Activated CD4-positive, alpha-beta T cell treated with anti-CD3 and anti-CD28 coated beads, Interleukin-2, amount 50 U/mL, for 16 hours (primary cell): Measurements from ENCODE around the gene TDRD3.

Experiments used
- DNase-seq: peaks from one replicate; pipeline ENCODE4 v3.0.0-alpha.2; 2020

Gene TDRD3

DNA sequence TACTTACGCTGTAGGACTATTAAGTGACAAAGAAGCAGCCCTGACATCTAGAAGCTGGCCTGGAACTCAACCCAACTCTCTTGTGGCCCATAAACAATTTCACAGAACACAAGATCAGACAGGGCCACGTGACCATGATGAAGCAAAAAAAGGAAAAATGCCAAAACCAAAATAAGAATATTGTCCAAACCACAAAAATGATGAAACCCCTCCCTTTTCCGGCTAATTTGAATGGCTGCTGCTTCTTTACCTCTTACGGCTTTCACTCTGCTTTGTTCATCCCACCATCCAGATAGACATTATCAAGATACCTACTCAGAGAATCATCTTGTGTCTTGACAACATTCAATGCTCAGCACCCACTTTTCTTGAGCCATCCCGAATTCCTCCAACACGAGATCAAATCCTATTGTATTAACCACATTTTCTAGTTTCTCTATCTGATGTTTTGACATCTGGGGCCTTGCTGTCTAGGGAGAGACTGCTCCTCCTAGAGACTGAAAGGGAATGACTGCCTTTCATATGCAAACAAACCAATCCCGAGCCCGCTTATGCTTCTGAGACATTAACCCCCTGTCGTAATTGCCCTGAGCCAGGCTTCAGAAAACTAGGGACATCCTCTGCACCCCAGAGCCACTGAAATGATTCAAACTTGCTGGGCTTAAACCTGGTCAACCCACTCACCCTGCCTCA is 186.3 kb downstream of the TDRD3 start:
- DNase-seq = no peak

DNA sequence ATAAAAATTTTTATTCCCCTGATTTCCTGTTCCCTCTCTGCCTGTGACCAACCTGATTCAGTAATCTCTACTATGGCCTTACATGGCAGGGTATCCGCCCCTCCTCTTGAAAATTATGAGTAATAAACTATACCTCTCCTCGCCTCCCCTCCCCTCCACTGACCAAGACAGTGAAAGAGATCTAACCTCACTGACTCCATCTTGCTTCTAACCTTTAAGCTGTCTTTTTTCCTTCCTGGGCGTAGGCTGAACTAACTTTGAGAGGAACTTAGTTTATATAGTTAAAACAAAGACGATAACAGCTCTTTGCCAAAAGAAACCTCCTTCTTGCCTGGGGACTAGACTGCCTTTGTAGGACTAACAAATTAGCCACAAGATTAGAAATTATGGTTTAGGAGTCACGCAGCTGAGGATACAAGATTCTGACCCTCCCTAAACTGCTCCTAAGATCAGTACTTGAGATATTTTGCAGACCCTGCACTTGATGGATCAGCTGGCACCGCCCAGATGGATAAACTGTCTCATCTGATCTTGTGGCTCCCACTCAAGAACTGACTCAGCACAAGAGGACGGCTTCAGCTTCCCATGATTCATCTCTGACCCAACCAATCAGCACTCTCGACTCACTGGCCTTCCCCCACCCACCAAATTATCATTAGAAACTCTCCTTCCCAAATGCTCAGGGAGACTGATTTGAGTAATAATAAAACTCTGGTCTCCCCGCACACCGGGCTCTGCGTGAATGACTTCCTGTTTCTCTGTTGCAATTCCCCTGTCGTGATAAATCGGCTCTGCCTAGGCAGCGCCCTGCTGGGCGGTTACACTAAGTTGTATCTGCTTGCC is 187.1 kb downstream of the TDRD3 start:
- peak; percentile 43 for DNase-seq

DNA sequence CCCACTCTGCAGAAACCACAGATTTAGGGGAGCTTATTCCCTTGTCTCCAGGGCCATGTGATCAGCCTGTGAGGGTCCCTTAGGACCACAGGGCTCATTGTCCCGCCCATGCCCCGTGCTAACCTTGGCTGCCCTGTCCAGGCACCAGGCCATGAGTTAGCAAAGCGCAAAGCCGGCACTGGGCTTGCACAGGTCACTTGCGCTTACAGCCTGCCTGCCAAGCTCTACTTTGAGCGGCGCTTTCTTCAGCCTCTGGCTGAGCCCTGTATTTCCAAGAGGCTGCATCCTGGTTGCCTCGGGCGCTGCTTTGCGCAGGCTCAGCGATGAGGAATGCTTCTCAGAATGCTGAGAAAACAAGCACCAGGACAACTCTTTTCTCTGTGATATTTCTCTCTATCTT is 188.0 kb downstream of the TDRD3 start:
- DNase-seq = no peak

DNA sequence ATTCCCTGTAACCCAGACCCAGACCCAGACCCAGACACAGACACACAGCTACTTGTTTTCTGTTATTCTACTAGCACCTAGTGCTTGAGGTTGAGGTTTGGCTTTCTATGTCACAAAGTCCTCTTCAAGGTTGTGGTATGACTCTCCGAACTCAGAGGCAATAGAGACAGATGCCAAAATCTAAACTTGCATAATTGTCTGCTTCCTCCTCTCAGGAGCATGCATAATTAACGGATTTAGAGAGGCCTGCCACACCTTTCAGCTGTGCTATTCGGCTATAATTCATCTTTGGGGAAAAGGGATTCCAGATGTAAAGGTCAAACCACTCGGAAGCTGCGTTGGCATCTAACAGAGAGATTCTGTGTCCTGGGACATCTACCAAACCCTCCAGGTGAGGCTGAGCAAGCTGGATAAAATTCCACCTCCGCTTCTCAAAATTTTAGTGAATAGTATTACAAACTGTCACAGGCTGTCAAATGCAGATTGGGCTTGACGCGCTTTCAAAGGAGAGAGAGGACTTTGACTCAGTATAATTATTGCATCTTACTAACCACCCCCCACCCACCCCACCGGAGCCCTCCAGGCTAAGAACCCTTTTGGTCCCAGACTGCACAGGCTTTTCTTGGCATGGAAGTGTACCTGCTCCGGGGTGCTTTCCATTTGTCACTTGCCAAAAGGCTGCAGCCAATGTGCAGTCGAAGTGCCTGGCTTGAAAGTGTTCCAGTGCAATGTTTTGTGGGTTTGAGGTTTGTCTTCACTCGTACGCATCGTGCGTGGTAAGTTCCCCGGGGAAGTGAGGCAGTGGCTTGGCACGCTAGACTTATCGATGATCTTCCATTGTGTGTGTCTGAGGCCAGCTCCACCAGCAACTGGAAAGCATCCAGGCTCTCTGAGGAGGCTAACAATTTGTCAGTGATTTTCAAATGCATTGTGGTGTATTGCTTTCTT is 194.1 kb downstream of the TDRD3 start:
- no peak for DNase-seq

DNA sequence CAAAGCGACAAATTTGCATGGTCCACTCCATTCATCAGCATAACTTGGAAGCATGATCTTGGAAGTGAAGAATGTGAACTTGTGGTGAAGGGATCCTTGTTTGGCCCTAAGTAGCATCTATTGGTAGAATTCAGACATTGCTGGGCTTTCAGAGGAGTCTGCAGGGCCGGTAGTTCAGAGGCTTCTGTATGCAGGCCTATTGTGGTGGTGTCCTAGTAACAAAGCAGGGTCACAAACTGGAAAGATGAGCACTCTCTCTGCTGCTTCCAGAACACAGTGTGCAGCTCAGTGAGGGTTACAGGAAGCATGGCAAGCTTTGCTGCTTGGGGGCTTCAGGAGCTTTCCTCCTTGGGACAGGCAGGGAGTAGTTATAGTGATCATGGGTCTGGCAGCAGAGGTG is 206.0 kb downstream of the TDRD3 start:
- DNase-seq = no peak

DNA sequence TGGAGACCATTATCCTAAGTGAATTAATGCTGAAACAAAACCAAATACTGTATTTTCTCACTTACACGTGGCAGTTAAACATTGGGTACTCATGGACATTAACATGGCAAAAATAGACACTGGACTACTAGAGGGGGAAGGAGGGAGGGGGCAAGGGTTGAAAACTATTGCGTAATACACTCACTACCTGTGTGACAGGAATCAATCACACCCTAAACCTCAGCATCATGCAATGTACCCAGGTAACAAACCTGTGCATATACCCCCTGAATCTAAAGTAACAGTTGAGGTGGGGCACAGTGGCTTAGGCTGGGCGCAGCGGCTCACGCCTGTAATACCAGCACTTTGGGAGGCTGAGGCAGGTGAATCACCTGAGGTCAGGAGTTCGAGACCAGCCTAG is 207.0 kb downstream of the TDRD3 start:
- no peak for DNase-seq

DNA sequence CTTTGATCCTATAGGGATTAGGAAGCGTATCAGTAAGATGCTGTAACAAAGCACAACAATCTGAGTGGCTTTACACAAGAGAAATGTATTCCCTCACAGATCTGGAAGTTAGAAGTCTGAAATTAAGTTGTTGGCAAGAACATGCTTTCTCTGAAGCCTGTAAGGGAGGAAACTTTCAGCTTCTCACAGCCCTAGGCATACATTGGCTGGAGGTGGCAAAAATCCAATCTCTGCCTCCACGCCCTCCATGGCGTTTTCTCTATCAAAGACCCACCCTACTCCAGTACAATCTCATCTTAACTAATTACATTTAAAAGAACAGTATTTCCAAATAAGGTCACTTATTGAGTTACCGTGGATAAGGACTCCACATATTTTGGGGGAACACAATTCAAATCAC is 211.9 kb downstream of the TDRD3 start:
- no peak for DNase-seq

DNA sequence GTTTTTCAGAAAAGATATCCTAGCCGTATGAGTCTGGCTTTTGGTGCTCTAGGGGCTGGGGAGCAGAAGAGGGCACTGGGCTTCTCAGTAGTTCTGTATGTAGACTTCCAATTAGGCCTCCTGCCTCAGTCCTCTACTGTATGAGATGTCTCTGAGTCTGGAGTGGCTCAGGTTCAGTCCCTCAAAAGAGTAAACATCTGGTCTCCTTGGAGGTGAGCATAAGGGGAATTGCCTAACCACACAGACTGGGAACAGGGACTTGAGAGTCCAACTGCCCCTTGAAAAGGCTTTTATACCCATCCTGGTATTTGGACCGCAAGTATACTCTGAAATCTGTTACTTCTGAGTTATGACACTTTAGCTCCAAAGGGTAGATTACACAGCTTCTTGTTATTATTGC is 214.5 kb downstream of the TDRD3 start:
- DNase-seq = no peak

DNA sequence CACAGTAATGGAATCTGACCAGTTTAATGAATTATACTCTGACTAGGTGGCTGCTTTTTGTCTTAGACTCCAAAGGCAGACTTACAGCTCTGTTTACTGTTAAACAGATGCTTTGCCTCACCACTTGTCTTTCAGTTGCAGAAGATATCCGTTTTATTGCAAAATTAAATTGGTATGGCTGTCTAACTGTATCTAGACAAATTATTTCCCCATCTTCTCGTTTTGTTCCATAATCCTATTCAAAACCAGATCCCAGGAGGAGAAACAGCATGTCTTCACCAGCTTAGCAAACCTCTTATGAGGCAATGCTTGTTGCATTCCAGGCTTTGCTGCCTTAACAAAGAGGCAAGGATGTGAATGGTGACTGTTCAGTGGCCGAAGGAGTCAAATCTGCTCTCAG is 215.6 kb downstream of the TDRD3 start:
- DNase-seq = no peak

DNA sequence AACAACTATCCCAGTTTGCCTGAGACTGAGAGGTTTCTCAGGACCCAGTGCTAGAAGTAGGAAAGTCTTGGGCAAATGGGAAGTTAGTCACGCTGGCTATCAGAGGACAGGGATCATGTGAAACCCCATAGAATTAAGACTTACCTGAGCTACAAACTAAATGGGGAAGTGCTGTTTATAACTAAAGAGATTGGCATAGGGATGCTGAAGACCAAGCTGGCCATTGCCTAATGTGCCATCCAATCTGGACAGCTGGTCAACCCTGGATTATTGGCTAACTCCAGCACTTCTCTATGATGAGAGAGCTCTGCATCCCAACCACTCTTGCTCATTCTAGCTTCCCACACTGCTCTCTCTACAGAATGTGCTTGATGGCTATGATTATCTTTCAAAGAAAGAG is 216.1 kb downstream of the TDRD3 start:
- no peak for DNase-seq

DNA sequence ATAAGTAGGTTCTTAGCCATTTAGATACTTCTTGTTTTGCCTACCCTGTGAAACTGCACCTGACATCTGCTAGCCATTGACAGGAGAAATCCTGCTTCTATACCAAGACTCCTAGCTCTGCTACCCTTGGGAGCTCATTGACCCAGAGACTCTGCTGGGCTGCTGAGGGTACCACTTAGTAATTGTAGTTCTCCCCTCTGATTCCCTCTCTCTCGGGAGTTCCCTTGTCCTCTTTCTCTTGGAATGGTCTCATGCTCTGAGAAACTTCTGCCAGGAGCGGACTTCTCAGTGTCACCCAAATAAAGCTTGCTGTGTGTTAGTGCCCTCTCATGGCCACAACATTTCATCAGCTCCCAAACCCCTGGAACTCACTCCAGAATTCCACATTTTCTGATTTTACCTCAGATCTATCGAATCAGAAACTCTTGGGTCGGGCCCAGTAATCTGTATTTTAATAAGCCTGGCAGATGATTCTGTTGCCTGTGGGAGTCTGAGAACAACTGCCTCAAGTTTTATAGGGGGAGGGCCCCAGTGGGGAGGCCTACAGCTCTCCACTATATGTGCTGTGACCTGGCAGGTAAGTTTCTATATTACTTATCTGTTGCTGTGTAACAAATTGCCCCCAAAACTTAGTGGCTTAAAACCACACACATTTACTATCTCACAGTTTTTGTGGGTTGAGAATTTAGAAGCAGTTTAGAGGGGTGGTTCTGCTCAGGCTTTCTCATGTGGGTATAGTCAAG is 221.1 kb downstream of the TDRD3 start:
- no peak for DNase-seq

DNA sequence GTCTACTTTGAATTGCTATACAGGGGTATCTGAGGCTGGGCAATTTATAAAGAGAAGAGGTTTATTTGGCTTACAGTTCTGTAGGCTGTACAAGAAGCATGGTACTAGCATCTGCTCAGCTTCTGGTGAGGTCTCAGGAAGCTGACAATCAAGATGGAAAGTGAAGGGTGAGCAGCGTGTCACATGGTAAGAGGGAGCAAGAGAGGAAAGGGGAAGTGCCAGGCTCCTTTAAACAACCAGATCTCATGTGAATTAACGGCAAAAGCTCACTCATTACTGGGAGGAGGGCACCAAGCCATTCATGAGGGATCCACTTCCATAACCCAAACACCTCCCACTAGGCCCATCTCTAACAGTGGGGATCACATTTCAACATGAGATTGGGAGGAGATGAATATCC is 222.4 kb downstream of the TDRD3 start:
- DNase-seq = no peak

DNA sequence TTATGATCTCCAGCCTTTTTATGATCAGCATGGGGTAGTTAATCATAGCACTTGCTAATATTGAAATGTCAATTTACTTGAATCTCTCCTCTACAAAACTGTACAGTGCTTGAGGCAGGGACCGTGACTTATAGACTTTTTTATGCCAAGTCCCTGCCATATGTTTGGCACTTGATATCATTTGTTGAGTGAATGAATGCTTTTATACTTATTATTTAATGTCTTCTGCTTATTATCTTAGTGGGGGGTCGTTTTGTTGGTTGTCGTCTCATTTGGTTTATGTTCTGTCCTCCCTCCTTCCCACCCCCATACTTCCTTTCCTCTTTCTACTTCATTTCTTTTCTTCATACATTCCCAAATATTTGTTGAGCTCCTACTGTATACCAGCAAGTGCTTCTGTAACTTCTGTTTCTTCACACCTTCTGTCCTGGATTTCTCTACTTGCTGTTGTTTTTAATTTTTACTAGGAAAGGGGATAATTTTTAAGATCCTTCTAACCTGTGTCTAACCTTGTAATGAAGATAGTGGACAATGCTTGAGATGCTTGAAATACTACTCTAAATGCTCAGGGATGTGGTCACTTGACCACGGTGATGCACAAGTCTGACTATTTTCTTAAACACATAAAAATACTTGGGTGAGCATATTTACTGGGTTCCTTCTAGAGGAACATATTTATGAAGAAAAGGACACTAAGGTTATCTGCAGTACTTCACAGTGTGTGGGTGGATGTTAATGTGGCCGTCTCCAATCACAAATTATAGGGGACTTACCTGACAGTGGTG is 223.8 kb downstream of the TDRD3 start:
- no peak for DNase-seq

DNA sequence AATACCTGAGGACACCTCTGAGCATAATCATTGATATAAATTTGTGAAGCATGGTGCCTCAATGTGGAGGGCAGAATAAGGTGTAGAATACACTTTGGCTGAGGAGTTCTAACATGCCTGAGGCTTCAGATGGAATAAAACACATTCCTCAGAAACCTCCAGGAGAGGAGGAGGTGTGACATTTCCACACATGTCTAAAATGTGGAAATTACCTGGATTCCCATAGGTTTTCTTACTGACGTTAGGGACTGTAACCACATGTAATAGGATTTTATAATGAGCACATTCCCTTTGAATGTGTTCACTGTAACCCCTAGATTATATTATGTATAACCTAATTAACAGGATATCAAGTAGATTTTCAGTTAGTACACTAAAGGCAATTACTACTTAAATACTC is 226.1 kb downstream of the TDRD3 start:
- DNase-seq = no peak
